GM21825 (cell line): ENCODE measurements around the gene TJP3.
"Not testable (repeated sequence)": the region's sequence is repeated elsewhere in the genome, so short reads cannot be mapped to it uniquely, and the experiment has no call there.

Experiments used
- ATAC-seq: cut with Tn5 transposase; IDR thresholded peaks from one replicate; pipeline ENCODE4 v1.9.1; 2021; ENCODE audit warnings: mild to moderate bottlenecking, moderate library complexity; ENCODE audit not compliant: unreplicated experiment

The TJP3 gene

DNA sequence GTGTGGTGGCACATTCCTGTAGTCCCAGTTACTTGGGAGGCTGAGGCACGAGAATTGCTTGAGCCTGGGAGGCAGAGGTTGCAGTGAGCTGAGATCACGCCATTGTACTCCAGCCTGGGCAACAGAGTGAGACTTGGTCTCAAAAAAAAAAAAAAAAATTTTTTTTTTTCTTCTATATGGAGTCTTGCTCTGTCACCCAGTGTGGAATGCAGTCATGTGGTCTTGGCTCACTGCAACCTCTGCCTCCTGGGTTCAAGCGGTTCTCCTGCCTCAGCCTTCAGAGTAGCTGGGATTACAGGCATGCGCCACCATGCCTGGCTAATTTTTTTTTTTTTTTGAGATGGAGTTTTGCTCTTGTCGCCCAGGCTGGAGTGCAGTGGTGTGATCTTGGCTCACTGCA is 57.6 kb downstream of the TJP3 start:
- ATAC-seq, result not testable (repeated sequence)

DNA sequence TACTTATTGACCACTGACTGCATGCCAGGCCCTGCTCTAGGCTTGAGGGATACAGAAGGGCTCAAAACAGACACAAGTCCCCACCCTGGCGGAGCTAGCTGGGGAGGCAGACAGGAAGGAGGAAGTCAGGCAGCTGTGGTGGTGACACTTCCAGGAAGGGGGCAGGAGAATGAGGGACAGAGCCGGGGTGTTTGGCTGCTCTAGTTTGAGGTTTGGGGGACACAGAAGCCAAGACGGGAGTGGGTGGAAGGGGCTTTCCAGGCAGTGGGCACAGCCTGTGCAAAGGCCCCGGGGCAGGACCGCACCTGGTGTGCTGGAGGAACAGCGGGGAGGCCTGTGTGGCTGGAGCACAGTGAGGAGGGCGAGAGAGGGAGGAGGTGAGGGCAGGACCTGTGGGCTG is 58.3 kb downstream of the TJP3 start:
- no peak for ATAC-seq

DNA sequence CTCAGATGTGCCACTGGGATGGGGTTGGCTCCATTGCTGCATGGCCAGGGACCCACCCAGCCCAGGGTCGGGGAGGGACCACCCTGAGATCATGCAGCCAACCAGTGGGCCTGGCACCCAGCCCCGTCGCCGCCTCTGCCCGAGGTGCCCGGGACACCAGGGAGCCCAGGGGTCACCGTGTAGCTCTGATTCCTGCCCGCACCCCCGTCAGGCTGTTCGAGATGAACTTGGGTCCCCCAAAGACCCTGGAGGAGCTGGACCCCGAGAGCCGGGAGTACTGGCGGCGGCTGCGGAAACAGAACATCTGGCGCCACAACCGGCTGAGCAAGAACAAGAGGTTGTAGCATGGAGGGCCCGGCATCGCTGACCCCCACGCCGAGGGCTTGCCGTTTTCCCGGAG is 58.9 kb downstream of the TJP3 start:
- ATAC-seq, result no peak

- ATAC-seq, result no peak
Observed at GRCh38 chr19:3768015-3768747, 60.0 kb downstream of the TJP3 start.

DNA sequence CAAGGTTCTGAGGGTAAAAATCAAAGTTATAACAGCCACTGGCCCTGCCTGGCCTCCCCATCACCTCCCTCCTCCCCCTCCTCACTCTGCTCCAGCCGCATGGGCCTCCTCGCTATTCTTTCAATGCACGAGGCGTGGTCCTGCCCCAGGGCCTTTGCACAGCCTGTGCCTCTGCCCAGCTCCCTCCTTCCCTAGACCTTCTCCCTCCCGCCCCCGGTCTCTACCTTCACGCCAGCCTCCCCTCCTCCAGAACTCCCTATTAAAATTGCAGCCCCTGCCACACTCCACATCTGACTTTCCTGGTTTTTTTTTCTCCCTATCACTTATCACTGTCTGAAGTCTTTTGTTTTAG is 60.5 kb downstream of the TJP3 start:
- ATAC-seq, result no peak

DNA sequence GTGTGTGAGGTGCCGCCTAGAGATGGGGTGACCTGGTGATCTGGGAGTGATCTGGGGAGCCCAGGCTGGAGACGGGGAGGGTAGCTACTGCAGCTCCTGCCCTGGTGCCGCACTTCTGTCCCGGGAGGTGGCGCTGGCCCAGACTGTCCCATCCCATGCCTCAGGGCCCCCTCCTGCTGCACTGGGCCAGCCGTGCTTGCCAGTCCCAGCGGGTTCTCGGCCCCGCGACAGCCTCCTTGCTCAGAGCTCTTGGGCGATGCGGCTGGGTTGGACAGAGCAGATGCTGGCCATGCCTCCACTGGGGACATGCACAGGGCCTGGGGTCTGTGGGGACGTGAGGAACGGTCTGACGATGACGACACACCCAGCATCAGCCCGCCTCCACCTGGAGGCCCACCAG is 61.3 kb downstream of the TJP3 start:
- no peak for ATAC-seq

DNA sequence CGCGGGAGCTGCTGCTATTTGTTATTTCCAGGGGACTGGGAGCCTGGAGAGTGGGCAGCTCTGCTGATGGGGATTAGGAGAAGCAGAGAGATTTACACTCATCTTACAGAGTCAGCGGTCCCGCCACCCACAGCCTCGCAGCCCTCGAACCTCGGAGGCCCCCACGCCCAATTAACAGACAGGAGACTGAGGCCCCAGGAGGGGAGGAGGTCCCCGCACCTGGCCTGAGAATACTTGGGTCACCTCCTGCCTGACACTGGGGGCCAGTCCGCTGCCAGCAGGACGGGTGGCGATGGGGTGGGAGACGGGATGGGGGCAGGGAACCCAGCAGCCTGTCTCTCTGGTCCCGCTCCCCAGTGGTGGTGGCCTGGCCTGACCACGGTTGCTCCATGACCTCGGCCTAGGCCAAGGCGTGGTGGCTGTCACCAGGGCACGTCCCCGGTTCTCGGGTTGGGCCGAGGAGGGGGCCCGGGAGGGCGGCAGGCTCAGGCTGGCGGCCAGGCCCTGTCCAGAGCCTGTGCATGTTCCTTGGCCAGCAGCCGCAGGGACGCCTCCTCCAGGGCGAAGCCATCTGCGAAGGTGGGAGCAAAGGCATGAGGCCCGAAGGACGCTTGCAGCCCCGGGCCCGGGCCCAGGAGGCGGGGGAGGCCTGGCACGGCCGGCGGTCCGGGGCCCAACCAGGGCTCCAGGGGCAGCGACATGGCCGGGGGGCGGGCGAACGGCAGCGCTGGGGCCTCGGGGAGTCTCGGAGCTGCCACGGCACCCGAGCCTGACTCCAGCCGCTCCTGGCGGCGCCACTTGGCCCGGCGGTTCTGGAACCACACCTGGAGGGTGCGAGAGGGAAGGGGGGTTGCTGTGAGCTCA is 62.2 kb downstream of the TJP3 start:
- no peak for ATAC-seq

GRCh38 chr19:3771000-3771905 is 63.1 kb downstream of the TJP3 start:
- ATAC-seq, result no peak

DNA sequence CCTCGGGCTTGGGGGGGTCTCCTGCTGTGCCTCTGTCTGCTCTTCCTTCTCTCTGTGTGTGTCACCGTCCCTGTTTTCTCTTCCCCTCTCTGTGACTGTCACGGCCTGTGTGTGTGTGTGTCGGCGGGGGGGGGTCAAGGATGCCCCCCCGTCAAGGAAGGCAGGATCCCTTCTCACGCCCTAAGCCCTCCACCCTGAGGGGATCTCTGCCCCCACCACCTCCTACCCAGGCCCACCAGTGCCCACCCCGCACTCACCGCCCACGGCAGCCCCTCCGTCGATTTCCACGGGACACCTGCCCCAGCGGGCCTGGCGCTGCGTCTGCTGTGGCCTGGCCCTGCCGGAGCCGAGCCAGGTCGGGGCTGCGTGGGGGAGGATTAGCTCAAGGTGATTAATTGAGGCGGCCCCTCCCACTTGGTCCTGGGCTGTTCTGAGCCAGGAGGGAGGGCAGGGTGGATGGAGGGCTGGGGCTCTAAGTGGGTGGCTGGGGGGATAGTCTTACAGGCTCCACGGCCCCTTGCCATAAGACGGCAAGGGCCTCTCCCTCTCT is 63.8 kb downstream of the TJP3 start, which contains the start of gene RAX2:
RAX2 (minus strand) TSS at position 323 of the 550 bp plus-strand sequence. CDS start 486 bp downstream, outside the sequence.
- ATAC-seq, result no peak

GRCh38 chr19:3773814-3774515 is 65.8 kb downstream of the TJP3 start:
- no peak for ATAC-seq

- no peak for ATAC-seq
Observed at GRCh38 chr19:3774621-3775373, 66.6 kb downstream of the TJP3 start.

- ATAC-seq, result no peak
Observed at GRCh38 chr19:3775374-3775711, 67.2 kb downstream of the TJP3 start.

- no peak for ATAC-seq
Observed at GRCh38 chr19:3775831-3776230, 67.6 kb downstream of the TJP3 start.

DNA sequence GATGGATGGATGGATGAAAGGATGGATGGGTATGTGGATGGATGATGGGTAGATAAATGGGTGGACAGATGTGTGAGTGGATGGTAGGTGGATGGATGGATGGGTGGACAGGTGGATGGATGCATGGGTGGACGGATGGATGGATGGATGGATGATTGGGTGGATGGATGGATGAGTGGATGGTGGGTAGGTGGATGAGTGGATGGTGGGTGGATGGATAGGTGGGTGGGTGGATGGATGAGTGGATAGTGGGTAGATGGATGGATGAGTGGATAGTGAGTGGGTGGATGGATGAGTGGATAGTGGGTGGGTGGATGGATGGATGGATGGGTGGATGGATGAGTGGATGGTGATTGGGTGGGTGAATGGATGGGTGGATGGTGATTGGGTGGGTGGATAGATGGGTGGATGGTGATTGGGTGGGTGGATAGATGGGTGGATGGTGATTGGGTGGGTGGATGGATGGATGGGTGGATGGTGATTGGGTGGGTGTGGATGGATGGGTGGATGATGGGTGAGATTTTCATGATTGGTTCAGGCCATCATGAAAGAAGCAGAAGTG is 68.4 kb downstream of the TJP3 start:
- ATAC-seq, result no peak

- no peak for ATAC-seq
Observed at GRCh38 chr19:3778104-3778867, 70.1 kb downstream of the TJP3 start.

GRCh38 chr19:3778899-3779723 is 70.9 kb downstream of the TJP3 start:
- no peak for ATAC-seq

DNA sequence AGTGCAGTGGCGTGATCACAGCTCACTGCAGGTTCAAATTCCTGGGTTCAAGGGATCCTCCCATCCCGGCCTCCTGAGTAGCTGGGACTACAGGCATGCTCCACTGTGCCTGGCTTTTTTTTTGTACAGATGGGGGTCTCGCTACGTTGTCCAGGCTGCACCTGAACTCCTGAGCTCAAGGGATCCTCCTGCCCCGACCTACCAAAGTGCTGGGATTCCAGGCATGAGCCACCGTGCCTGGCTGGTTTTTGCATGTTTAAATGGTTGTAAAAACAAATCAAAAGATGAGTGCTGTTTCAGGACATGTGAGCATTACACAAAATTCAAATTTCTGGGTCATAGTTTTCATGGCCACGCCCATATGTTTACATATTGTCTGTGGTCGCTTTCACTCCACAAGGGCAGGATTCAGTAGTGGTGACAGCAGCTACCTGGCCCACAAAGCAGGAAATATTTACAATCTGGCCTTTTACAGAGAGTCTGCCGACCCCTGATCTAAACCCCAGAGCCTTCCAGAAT is 72.7 kb downstream of the TJP3 start:
- ATAC-seq, result no peak

GRCh38 chr19:3781603-3782002 is 73.4 kb downstream of the TJP3 start:
- no peak for ATAC-seq
